Activated CD8-positive, alpha-beta memory T cell treated with anti-CD3 and anti-CD28 coated beads, Interleukin-2, amount 50 U/mL, for 1 hour (primary cell): Measurements from ENCODE around the gene ZNF48.

ENCODE experiments used
- DNase-seq: peaks from one replicate; pipeline ENCODE4 v3.0.0-alpha.2; 2020; ENCODE audit errors: extremely low read depth

Gene ZNF48

GRCh38 chr16:30443631-30444030, 48.4 kb downstream of the ZNF48 start:
- no peak for DNase-seq

GRCh38 chr16:30444231-30445148, 49.3 kb downstream of the ZNF48 start:
- no peak for DNase-seq

GRCh38 chr16:30445149-30445407, 49.9 kb downstream of the ZNF48 start:
- DNase-seq, result no peak

- peak; percentile 73 for DNase-seq
These were observed 50.4 kb downstream of the ZNF48 start, which contains the start of gene SEPHS2 for GRCh38 chr16:30445408-30446202. Gene SEPHS2, minus strand, starts transcription at chr16:30445874. Its CDS starts 147 bp downstream, at chr16:30445727.

- no peak for DNase-seq
These were observed 51.0 kb downstream of the ZNF48 start for GRCh38 chr16:30446203-30446595.

GRCh38 chr16:30447512-30448226, 52.4 kb downstream of the ZNF48 start:
- no peak for DNase-seq

- no peak for DNase-seq
These were observed 53.9 kb downstream of the ZNF48 start for GRCh38 chr16:30449116-30449435.
